Activated naive CD4-positive, alpha-beta T cell (primary cell): ENCODE measurements around the gene B3GALNT2.

Experiments used
- DNase-seq, 4 experiments: peaks; one replicate each; lab custom pipeline; 2025; lab: John Stamatoyannopoulos, UW

Gene B3GALNT2

DNA sequence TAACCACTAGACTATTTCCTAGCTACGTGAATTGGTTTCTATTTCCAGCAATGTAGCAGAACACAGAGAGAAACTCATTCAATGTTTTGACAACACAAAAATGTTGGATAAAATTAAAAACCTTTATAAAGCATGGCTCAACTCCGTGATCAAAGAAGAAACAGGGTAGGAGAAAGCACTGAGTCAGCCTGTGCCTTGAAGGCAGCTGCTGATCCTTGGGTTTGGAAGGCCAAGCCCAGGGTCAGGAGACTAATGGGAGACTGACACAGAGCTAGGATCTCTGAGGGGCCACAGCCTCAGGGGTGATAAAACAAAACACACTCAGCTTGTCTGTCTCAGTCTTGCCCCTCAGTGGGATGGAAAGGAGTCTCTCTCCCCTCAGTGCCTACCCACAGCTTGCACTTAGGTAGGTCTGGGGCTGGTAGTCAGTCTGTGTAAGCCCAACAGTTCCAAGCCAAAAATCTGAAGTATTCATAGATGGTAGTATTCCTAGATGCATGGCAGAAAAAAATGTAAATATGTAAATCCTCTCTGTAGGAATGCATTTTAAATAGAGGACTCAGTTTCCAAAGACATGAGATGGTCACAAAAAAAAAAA is 53.3 kb downstream of the B3GALNT2 start:
- DNase-seq, result no peak

DNA sequence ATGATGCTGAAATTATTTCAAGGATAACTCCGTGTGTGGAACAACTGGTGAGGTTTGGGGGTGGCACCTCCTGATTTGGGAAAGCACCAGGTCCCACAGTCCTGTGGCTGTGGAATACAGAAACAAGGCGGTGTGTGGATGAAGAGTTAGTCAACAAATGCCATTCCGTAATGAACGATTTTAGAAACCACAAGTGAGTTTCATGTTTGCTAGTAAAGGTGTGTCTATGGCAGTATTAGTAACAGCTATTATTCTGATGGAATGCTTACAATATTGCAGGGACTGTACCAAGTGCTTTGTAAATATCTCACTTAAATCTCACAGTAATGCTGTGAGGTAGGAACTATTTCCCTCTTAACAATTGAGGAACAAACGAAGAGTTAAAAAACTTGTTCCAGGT is 53.8 kb downstream of the B3GALNT2 start:
- no peak for DNase-seq

DNA sequence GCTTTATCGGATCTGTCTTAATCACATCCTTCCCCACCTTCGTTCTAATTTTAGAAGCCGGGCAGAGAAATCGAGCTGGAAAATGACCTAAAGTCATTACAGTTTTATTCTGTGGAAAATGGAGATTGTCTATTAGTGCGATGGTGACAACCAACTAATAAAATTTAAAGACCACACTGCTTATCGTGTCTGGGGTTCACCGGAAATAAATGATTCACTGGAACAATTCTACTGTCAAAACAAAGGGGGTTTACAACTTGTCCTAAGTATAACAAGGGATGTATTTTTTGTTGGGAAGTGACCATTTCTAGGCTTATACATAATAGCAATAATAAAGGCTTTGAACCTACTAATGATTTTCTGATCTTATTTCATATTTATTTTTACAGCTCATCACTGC is 55.6 kb downstream of the B3GALNT2 start:
- no peak for DNase-seq

DNA sequence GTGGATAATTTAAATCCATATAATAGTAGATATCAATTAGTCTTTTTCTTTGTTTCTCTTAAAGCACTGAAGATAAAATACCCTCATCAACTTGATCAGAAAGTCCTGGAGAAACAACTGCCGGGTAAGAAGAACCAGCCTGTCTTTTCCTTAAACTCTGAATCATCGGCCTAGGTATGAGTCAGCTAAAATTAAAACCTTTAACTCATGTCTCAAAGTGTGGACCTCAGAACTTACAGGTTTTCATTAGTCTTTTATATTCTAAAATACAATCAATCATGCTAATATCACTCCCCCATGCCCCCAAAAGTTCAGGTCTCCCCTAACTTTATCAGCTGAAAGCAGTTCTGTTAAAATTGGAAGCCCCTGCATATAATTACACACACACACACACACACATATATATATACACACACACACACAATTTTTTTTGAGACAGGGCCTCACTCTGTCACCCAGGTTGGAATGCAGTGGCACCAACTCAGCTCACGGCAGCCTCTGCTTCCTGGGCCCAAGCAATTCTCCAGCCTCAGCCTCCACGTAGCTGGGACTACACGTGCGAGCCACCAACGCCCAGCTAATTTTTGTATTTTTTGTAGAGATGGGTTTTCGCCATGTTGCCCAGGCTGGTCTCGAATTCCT is 61.3 kb downstream of the B3GALNT2 start:
- DNase-seq, result no peak

DNA sequence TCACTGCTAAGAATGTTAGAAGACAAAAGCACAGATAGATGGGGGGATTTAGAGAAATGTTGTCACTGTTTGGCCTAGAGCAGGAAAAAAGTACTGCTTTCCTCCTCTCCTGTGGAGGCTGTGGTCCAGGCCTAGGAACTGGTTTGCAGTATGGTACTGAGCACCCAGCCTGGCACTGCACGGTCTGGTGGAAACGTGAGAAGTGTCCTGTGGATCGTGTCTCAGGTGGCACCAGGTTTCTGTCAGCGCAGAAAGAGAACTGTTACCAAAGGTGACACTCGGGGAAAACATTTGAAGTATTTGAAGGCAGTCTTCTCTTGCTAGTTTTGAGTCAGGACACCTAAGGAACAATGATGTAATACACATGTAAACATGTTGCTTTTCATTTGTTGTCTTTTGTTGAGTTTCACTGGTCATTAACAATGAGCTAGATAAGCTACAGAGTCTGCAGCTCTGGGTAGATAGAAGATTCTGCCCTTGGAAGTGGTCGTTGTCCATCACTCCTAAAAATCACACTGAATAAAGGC is 63.0 kb downstream of the B3GALNT2 start:
- no peak for DNase-seq

DNA sequence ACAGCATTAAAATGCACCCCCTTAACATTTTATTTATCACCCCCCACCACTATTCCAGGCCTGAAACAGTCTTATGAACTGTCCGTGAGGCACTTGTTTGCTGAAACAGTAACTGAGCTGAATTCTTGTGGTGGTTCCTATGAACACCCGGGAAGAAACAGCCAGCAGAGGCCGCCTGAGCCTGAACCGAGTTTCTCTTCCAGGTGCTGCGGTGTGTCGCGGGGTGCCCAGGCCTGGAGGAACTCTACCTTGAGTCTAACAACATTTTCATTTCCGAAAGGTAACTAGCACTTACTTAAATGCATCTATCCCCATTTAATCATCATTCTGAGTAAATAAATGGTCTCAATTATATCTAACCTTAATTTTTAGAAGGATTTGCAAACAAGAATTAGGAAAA is 70.3 kb downstream of the B3GALNT2 start:
- no peak for DNase-seq

DNA sequence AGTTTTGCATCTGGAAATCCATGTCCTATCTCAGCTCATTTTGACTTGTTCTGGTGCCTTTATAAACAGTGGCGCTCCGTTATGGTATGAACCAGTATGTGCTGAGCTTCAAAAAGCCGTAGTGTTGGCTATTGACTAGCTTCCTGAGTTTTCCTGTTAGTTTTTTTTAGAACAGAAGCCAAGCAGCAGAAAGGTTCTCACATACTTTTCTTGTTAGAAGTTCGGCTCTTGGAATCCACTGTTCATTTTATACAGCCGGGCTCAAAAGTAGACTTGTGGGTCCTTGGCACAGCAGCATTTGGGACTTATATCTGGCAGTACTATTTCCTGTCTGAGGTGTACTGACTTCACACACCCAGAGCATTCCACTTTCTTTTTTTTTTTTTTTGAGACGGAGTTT is 73.3 kb downstream of the B3GALNT2 start:
- no peak for DNase-seq

DNA sequence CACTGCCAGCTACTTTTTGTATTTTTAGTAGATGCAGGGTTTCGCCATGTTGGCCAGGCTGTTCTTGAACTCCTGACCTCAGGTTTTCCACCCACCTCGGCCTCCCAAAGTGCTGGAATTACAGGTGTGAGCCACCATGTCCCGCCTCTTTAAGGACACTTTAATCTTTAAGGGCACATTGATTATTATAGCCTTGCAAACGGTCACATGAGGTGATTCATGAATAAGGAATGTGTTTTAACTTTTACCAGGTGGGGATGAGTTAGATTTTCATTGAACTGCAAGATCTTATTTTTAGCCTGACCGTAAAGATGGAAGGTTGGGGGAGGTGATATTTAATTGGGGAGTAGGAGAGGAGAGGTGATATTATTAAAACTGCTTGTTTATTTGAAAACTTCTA is 75.1 kb downstream of the B3GALNT2 start:
- DNase-seq, result no peak

DNA sequence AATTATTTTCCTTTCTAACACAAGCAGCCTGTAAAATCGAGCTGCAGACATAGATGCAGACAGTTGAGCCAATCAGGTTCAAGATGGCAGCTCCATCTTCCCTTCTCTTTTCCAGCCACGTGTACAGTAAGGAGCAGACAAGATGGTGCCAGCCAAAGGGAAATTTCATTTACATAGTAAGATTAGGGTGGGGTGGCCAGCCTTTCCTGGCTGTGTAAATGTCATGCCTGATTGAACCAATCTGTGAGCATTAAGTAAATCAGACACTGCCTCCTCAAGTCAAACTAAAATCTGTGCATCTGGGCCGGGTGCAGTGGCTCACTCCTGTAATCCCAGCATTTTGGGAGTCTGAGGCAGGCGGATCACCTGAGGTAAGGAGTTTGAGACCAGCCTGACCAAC is 76.8 kb downstream of the B3GALNT2 start:
- DNase-seq, result no peak

DNA sequence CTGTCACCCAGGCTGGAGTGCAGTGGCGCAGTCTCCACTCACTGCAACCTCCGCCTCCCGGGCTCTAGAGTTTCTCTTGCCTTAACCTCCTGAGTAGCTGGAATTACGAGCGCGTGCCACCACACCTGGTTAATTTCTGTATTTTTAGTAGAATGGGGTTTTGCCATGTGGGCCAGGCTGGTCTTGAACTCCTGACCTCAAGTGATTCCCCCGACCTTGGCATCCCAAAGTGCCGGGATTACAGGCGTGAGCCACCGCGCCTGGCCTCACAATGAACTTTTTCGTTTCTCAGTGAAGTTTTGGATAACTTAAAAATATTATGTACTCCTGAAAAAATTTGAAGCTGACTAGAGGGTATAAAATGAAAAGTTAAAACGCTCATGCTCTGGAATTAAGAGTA is 77.6 kb downstream of the B3GALNT2 start:
- DNase-seq, result no peak

DNA sequence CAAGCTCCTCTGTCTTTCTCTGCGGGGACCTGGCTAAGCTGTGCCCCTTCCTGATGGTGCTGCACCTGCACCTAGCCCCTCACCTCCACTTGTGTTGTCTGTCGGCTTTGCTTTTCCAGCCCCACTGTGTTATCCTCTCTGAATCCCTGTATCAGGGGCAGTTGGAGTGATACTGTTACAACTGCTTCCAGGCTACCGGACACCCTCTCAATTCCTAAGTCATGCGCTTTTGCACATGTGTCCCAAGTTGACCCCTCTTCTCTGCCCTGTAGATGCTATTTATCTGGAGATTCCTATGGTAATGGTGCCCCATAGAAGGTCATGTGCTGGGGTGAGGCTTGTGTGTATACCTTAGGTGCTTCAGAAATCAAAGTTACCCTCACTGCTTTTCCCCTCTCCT is 78.1 kb downstream of the B3GALNT2 start:
- DNase-seq, result no peak

DNA sequence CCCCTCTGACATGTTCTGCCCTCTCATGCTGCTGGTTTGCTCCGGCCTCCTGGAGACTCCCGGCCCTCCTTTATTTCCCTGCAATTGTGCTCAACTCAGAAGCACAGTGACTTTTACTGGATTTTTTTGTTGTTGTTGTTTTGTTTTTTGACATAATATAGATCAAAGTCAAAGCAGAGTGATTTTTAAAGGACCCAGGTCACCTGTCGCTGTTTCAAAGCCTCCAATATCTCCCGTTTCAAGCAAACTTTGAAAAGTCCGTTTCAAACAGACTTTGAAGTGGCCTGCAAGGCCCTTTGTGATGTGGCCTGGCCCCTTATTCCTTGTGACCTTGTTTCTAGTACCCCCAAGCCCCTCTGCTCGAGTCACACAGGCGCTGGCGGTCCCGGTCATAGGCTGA is 78.9 kb downstream of the B3GALNT2 start:
- DNase-seq, result no peak

DNA sequence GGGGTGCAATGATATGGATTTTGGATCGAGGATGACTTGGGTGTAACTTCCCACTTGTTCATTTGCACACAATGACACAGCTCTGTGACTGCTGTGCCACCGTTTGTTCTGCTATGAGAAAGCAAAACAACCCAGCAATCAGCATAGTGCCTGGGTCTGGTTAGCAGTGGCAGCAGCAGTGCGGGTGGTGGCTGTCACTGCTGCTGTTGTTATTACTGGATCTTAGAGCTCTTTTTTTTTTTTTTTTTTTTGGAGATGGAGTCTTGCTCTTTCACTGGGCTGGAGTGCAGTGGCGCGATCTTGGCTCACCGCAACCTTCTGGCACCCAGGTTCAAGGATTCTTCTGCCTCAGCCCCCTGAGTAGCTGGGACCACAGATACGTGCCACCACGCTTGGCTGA is 80.2 kb downstream of the B3GALNT2 start:
- DNase-seq, result no peak

DNA sequence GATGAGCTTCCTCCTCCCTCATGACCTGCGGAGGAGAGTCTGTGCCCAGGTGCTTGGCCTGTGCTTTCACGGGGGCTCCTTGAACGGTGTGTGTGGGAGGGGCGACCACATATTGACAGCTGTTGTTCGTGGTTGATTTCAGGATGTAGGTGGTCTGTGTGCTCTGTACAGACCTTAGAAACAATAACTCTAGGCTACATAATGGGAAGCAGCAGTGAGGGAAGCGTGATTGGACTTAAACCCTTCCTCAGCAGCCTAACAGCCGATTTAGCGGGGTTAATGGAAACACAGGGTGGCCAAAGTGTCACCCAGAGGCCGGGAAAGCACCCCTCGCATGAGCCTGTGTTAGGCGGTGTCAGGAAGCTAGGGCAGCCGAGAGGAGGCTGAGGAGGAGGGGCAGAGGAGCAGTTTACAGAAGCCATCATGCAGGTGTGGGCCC is 81.0 kb downstream of the B3GALNT2 start:
- no peak for DNase-seq

DNA sequence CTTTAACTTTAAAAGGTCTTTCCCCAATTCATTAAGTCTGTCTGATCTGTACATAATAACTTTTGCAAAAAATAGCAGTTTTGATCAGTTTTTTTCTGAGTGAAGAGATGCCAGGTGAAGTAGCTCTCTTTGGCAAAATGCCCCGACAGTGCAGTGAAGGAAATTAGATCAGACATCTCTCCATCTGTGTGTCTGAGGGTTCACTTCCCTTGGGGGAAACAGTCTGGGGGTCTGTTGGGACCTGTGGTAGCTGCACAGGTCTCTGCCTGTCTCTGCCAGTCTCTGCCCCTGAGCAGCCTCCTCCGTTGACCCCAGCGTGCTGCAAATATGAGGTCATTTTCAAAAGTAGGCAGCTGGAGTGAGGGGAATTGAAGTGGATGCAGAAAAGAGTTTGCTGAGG is 82.5 kb downstream of the B3GALNT2 start:
- no peak for DNase-seq

DNA sequence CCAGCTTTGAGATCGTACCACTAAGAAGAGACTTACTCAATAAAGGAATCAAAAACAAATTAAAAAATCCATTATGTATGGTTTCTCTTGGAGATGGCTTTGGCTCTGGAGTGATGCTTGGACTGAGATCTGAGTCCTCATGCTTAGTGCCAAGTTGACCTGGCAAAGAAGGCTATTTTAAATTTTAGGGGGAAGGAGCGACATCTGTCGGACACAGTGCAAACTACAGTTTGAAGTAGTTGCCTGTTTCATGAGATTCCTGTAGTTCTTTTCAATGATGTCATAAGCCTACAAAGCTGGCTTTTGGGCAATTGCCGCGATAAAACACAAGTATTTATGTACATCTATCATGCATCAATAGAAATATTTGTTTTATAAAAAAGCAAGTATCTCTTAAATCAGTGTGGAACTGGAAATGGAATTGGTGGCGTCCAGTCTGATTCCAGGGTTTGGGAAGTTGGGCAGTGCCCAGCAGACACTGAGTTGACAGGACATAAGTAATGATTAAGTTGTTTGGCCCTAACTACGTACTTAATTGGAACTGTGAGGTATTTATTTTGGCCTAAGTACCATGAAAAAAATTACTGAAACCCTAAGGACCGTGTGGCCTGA is 87.1 kb downstream of the B3GALNT2 start:
- DNase-seq, result peak; percentile 9 to 19 (median 12)

DNA sequence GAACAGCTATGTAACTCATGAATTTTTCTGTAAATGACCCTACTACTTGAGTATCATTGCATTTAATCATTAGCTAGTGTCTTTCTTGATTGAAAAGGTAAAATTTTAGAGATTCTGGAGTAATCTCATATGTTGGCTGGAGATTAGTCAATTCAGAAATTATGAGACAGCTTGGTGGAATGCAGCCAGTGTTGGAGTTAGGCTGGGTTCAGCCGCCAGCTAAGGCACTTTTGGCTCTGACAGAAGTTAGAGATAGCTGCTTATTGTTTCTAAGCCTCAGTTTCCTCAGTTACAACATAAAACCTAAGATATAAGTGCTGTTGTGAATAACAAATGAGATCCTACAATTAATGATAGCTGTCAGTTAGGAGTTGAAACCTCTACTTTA is 87.6 kb downstream of the B3GALNT2 start:
- DNase-seq, result no peak

DNA sequence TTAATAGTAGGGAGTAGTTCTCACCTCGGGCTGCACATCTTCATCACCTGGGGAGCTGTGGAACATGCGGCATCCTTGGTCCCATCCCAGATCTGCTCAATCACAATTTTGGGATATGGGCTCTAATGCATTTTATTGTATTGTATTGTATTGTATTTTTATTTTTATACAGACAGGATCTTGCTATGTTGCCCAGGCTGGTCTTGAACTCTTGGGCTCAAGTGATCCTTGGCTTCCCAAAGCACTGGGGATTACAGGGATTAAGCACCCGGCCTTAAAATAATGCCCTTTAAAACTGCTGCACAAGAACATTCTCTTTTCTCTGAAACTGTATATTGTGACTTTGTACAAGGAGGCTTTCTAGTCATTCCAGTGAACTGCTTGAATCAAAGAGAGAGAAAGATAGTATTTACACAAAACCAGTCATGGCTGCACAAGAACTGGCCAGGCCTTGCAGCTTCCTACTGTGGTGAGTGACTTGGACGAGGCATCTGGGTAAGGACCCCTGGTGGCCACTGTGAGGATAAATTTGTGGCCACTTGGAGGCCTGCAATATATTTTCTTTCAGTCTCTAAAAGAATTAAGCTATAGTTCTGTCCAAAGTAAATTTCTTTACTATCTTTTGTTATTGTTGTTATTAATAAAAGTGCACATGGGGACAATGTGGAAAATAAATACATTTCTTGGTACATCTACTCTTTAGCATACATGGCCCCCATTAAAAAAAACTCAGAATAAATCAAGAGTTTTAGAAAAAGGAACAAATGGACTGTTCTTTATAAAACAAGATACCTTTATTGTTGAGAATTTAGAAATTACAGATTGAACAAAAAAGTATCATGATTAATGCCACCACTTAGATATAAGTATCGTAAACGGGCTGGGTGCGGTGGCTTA is 89.0 kb downstream of the B3GALNT2 start:
- DNase-seq, result peak in 2 of 4 experiments; percentile 6 to 29

DNA sequence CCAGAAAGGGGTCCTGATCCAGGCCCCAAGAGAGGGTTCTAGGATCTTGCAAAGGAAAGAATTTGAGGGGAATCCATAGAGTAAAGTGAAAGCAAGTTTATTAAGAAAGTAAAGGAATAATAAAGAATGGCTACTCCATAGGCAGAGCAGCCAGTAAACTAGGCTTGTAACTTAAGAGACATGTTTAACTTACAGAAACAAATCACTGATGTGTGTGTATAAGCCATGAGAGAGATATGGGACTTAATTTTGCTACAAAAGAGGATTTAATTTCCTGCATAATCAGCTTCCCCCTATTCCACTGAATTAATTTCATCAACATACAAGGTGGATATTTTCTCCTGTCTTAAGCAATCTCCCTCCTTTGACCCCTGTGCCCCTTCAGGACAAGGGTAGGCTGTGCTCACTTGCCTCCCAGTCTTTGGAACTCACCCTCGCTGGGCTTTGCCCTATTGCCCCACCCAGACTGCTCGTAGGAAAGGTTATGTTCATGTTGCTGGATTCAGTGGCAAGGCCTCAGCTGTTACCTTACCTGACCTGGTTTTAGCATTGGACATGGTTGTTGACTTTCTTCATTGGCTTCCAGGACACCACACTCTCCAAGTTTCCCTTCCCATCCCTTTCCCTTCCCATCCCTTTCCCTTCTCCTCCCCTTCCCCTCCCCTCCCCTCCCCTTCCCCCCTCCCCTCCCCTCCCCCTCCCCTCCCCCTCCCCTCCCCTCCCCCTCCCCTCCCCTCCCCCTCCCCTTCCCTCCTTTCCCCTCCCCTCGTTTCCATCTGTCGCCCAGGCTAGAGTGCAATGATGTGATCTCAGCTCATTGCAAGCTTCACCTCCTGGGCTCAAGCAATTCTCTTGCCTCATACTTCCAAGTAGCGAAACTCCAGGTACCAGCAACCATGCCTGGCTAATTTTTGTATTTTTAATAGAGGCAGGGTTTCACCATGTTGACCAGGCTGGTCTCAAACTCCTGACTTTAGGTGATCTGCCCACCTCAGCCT is 92.5 kb downstream of the B3GALNT2 start:
- DNase-seq, result no peak

DNA sequence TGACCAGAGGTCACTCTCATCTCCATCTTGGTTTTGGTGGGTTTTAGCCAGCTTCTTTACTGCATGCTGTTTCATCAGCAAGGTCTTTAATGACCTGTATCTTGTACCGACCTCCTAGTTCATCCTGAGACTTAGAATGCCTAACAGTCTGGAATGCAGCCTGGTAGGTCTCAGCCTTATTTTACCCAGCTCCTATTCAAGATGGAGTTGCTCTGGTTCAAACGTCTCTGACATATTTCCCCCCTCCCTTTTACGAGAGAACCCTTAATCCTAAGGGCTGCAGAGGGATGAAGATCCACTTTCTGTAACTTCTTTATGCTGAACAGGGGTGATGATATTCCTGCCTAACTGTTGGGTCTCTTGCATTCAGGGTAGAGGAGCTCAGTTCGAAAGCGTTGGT is 93.8 kb downstream of the B3GALNT2 start:
- DNase-seq, result no peak
